HG02938 (cell line): ENCODE data around the gene JAM2.
A peak's percentile ranks its signal among the peaks of the same experiment; 100 is the strongest.
"Not testable (repeated sequence)": the region's sequence is repeated elsewhere in the genome, so short reads cannot be mapped to it uniquely, and the experiment has no call there.

Experiments
- ATAC-seq: cut with Tn5 transposase; IDR thresholded peaks from one replicate; pipeline ENCODE4 v1.9.1; 2021; ENCODE audit warnings: mild to moderate bottlenecking, moderate library complexity; ENCODE audit not compliant: unreplicated experiment

The JAM2 gene

GRCh38 chr21:25638660-25639550 is at the start of gene JAM2:
Gene JAM2, plus strand, starts transcription at chr21:25639258. Its CDS starts 564 bp downstream, at chr21:25639822.
- ATAC-seq: peak; percentile 38

- no peak for ATAC-seq
Observed at GRCh38 chr21:25589887-25590286, 49.2 kb upstream of the JAM2 start.

- ATAC-seq: peak; percentile 90
Observed at GRCh38 chr21:25607151-25608043, 31.7 kb upstream of the JAM2 start, which contains the start of gene MRPL39. Gene MRPL39, minus strand, starts transcription at chr21:25607481. Its CDS starts 6 bp downstream, at chr21:25607475.

- peak; percentile 81 for ATAC-seq
Observed at GRCh38 chr21:25608044-25608737, 30.9 kb upstream of the JAM2 start.

GRCh38 chr21:25614441-25614840 is 24.6 kb upstream of the JAM2 start:
- no peak for ATAC-seq

- ATAC-seq: no peak
Observed at GRCh38 chr21:25615880-25616279, 23.2 kb upstream of the JAM2 start.

GRCh38 chr21:25619198-25619597 is 19.9 kb upstream of the JAM2 start:
- ATAC-seq: no peak

- no peak for ATAC-seq
Observed at GRCh38 chr21:25624511-25624910, 14.5 kb upstream of the JAM2 start.

- no peak for ATAC-seq
Observed at GRCh38 chr21:25625036-25625435, 14.0 kb upstream of the JAM2 start.

- ATAC-seq: not testable (repeated sequence)
Observed at GRCh38 chr21:25625776-25626555, 13.1 kb upstream of the JAM2 start.

- ATAC-seq: no peak
Observed at GRCh38 chr21:25626757-25627156, 12.3 kb upstream of the JAM2 start.

GRCh38 chr21:25632296-25632695 is 6.8 kb upstream of the JAM2 start:
- no peak for ATAC-seq

- ATAC-seq: no peak
Observed at GRCh38 chr21:25635310-25635709, 3.7 kb upstream of the JAM2 start.

GRCh38 chr21:25636727-25637126 is 2.3 kb upstream of the JAM2 start:
- ATAC-seq: no peak

GRCh38 chr21:25637851-25638659 is 1.0 kb upstream of the JAM2 start:
- no peak for ATAC-seq

- peak; percentile 69 for ATAC-seq
Observed at GRCh38 chr21:25639551-25640201, 618 bp downstream of the JAM2 start.

- ATAC-seq: peak; percentile 14
Observed at GRCh38 chr21:25640202-25640942, 1.3 kb downstream of the JAM2 start.

GRCh38 chr21:25640943-25641292 is 1.9 kb downstream of the JAM2 start:
- no peak for ATAC-seq
